ENCODE measurements around the gene KIF1B. TPM values are rescaled to one million over a fixed set of nuclear protein-coding genes. Genes with fewer than 3 reads are reported as not detected.
"Not testable (repeated sequence)": the region's sequence is repeated elsewhere in the genome, so short reads cannot be mapped to it uniquely, and the experiment has no call there.

KIF1B gene
- polyA plus RNA-seq, 4 donors, result 39.2 to 51.4 (median 42.2) TPM

DNA sequence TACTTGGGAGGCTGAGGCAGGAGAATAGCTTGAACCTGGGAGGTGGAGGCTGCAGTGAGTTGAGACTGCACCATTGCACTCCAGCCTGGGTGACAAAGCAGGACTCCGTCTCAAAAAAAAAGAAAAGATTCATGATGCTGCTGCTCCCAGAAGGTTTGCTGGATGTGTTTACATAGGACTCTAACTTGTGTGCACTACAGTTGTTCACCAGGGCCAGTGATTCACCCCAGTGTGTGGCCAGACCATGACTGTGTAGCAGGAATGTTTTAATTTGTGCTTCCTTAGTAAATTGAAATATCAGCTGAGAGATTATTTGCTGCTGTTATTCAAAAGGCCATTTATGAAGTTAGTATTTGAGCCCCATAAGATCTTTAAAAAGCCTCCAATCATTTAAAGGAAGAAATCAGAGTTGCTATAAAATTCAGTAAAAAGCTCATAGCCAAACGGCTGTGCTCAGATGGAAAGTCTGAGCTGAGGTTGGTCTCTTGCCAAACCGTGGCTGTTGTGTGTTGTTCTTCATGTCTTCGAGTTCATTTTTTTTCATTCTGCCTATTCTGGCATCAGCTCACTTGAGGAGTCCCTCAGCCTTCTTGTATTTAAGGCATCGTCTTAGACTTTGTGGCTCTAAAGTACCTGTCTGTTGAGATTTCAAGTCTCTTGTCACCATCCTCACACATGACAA is 170.4 kb downstream of the KIF1B start:
- no peak for DNase-seq (ENCODE audit: low read depth in 4 of 4, low spot score in 2 of 4)

DNA sequence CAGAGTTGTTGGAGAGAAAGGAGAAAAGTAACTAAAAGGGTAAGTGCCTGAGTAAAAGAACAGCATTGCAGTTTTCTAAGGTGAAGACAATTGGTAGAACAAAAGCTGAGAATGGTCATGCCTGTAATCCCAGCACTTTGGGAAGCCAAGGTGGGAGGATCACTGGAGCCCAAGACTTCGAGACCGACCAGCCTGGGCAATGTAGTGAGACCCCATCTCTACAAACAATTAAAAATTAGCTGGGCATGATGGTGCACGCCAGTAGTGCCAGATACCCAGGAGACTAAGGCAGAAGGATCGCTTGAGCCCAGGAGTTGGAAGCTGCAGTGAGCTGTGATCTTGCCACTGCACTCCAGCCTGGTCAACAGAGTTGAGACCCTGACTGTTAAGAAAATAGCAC is 173.3 kb downstream of the KIF1B start:
- no peak for DNase-seq (ENCODE audit: low read depth in 4 of 4, low spot score in 2 of 4)

DNA sequence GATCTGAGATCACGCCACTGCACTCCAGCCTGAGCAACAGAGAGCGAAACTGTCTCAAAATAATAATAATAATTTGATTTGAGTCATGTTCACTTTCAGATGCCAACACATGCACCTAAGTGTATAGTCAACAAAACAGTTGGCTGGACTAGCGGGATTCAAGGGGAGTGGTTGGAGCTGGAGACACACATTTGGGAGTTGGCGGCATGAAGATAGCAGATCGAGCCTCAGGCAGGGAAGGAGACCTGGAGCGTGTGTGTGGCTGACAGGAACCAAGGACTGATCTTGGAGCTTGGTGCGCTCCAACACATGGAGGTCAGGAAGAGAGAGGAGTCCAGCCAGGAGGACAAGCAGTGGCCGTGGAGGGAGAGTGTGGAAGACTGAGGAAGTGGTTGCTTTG is 173.8 kb downstream of the KIF1B start:
- no peak for DNase-seq (ENCODE audit: low read depth in 4 of 4, low spot score in 2 of 4)

DNA sequence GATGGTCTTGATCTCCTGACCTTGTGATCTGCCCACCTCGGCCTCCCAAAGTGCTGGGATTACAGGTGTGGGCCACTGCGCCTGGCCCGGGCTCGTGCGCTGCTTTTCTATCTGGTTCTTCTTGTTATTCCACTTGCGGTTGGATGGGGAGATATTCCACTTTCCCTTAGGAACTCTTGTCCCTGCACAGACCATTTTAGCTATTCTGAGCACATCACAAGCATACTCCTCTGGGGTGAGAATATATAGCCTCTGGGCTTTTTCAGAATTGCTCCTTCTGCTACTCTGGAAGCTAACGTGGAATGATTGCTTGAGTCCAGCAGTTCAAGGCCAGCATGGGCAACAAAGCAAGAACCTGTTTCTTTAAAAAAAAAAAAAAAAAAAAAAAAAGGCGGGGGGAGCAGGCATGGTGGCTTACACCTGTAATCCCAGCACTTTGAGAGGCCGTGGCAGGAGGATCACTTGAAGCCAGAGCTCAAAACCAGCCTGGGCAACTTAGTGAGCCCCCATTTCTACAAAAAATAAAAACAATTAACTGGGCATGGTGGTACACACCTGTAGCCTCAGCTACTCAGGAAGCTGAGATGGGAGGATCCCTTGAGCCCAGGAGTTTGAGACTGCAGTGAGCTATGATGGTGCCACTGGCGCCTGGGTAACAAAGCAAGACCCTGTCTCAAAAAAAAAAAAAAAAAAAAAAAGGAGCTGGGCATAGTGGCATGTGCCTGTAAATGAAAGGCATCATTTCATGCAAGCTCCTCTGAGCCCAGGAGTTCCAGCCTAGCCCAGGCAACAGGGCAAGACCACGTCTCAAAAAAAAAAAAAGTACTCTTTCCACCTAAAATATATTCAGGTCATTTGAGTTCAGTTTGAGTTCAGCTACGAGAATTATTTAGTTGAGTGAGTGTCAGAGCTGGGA is 176.6 kb downstream of the KIF1B start:
- no peak for DNase-seq (ENCODE audit: low read depth in 4 of 4, low spot score in 2 of 4)

DNA sequence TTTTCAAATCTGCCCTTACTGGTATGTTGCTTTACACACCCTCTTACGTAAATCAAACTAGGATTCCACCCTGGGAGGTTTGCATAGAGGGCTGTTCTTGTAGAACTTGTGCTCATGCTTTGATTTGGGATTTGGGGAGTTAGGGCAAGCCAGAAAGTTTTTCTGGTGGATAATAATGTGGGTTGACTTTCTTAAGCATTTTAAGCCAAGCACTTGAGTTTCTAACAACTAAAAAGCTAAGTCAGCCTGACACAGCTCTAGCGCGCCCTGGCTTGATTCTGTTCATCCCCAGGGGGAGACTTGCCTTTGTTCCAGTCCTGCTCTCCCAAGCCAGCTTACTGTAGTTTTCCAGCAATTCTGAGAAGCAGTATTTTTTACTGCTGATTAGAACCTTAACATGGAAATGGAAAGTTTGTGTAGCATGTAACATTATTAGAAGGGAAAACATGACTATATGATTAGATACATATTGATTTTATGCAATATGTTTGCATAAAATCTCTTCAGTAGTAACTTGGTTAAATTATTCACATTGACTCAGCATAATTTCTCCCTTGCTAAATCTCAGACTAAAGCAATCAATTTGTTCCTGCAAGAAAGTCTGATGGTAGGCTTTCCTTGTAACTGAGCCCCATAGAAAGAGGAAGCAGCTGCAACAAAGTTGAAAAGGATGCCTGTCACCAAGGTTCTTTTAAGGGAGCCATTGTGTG is 177.5 kb downstream of the KIF1B start:
- peak in 3 of 4 donors; percentile 19 to 24 (median 21) for DNase-seq (ENCODE audit: low read depth in 4 of 4, low spot score in 2 of 4)

DNA sequence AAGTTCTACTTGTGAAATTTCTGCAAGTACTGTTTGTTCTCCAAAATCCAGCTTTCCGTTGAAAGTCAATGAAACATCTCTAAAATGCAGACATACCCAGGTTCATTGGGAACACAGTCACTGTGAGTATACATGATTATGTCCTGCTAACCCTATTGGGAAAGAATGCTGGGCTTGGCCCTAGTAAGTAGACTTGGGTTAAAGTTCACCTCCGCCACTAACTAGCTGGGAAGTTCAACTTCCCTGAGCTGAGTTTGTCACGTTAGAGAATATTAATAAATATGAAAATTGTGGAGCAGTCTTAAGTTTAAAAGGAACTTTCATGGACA is 178.0 kb downstream of the KIF1B start:
- no peak for DNase-seq (ENCODE audit: low read depth in 4 of 4, low spot score in 2 of 4)

DNA sequence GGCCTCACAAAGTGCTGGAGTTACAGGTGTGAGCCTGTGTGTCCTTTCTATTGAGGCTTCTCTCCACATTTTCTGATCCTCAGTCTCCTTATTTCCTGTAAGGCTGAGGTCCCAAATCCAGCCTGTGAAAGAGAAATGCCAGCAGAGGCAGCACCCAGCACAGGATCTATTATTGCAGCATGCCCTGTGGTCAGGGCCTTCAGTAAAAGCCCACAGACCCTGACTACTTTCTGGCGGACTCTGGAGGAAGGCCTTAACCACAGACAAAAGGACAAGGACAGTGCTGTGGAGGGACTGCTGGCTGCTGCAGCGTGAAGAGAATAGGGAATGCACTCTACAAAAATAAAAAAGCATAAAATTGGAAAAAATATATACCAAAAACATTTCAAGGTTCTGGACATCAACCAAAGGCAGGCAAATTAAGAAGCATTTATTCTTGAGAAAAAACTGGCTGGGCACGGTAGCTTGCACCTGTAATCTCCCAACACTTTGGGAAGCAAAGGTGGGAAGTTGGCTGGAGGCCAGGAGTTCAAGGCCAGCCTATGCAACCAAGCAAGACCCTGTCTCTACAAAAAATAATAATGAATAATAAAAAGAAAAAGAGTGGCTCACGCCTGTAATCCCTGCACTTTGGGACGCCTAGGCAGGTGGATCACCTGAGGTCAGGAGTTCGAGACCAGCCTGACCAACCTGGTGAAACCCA is 179.1 kb downstream of the KIF1B start:
- no peak for DNase-seq (ENCODE audit: low read depth in 4 of 4, low spot score in 2 of 4)

DNA sequence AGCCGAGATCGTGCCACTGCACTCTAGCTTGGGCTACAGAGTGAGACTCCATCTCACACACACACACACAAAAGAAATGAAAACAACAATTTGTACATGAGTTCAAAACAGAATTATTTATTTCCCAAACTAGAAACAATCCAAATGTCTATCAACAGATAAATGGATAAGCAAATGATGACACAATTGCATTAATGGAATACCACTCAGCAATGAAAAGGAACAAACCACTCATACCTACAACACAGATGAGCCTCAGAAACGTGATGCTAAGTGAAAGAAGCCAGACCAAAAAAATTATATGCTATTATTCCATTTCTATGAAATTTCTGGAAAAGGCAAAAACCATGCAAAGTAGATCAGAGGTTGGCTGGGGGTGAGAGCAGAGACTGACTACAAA is 186.5 kb downstream of the KIF1B start:
- DNase-seq (ENCODE audit: low read depth in 4 of 4, low spot score in 2 of 4), result no peak

DNA sequence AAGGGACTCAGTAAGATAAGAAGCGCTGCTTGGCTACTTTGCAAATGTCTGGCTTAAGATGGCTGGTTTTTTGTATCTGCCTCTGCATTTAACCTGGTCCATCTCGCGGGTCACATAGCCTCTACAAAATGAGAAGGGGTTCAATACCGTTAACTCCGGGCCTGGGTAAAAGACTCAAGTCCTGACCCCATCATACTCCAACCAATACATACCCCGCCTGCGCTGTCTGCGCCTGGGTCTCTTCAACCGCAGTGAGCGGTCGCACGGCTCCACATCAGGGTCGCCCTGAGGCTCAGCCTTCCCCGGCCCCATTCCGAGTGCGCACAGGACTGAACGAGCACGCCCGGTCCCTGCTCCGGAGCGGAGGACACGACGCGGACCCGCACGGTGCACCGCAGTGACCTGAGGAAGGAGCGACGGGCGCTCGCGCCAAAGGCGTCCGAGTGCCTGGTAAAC is 187.9 kb downstream of the KIF1B start:
- no peak for DNase-seq (ENCODE audit: low read depth in 4 of 4, low spot score in 2 of 4)

DNA sequence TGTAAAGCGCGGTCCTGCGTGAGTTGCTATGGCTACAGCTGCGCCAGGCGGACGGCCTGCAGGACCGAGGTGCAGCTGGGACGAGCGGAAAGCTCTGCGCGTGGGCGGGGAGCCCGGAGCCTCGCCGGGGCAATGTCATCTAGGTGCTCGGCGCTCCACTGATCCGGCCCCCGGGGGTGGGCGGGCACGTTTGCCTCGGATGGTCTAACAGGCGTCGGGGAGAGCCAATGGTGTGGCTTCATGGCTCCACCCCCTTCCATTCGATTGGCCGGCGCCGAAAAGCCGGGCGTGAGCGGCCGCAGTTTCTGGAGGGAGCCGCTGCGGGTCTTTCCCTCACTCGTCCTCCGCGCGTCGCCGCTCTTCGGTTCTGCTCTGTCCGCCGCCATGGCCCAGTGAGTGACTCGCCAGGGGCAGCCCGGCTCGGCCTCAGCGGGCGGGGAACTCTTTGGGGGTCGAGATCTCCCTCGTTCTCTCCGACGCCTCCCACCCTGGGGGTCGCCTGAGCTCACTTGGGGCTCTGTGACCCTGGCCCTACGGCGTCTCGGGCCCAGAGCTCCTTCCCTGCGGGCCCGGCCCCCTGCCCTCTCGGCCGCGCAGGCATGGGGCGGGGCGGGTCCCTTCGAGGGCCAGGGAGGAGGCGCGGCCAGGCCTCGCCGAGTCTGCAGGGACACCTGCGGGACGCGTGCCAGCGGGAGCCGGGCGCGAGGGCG is 188.5 kb downstream of the KIF1B start, which contains the start of gene PGD:
TSS of gene PGD (plus strand) at position 331 of the 710 bp plus-strand sequence. CDS start at position 385, 54 bp downstream.
- peak; percentile 86 to 96 (median 91) for DNase-seq (ENCODE audit: low read depth in 4 of 4, low spot score in 2 of 4)

DNA sequence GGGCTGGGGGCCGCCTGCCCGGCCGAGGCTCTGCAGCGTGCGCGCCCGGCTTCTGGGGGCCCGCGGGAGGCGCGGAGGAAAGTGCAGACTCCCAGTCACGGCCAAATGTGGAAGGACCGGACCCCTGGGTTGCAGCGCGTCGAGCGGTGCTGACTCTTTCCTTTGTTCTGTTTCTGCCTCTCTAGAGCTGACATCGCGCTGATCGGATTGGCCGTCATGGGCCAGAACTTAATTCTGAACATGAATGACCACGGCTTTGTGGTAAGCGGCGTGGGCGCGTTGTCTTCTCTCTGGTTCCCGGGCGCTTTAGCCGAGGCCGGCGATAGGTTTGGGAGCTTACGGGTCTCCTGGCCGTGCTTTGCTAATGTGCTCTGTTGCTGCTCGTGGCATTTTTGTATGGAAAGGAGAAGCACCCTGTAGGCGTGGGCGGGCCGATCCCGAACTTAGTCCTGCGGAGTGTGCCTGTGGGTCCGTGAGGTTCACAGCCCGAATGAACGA is 189.1 kb downstream of the KIF1B start:
- DNase-seq (ENCODE audit: low read depth in 4 of 4, low spot score in 2 of 4), result peak in 2 of 4 donors; percentile 7 to 14

DNA sequence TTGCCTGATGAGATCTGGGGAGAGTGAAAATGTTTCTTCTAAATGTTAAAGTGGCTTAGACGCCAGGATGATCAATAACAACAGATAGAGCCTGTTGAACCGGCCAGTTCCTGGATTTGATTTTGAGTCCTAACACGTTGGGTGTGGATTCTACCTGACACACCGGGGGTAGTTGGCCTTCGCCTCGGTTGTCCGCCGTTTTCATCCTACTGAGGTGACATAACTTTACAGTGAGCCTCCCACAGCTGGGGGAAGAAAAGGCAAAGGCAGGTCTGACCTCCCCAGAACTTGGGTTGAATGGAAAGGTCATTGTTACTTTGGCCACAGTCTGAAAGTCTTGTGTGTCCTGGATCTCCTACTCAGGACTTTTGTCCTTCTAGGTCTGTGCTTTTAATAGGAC is 189.6 kb downstream of the KIF1B start:
- no peak for DNase-seq (ENCODE audit: low read depth in 4 of 4, low spot score in 2 of 4)

DNA sequence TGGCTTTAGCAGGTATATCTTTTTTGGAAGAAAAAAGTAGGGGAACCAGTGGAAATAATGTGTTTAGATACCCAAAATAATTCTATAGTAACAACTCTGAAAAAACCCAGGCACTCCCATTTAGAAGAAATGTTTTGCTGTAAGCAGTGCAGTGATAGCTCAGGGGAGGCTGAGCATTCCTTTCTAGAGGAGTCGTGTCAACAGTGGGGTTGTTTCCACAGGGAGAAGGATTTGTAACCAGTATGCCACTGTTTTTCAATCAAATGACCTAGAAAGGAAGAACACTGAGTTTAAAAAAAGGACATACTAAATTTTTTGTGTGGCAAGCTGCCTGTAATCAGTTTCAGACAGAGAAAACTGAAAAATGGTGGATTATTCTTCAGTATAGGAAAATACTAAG is 190.9 kb downstream of the KIF1B start:
- no peak for DNase-seq (ENCODE audit: low read depth in 4 of 4, low spot score in 2 of 4)

DNA sequence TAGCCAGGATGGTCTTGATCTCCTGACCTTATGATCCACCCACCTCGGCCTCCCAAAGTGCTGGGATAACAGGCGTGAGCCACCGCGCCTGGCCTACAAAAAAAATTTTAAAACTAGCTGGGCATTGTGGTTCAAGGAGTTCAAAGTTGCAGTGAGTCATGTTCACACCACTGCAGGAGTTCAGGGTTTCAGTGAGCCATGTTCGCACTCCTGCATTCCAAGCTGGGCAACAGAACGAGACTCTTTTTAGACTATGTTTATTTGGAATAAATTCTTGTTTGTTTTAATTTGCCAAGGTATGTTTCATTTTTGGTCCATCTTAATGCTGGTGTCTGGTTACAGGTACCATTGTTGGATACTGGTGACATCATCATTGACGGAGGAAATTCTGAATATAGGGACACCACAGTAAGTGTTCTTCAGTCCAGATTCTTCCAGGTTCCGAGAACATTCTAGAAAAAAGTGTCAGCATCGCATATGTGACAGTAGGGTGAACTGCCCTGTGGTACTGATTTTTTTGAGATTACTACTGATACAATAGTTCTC is 192.4 kb downstream of the KIF1B start:
- DNase-seq (ENCODE audit: low read depth in 4 of 4, low spot score in 2 of 4), result no peak

DNA sequence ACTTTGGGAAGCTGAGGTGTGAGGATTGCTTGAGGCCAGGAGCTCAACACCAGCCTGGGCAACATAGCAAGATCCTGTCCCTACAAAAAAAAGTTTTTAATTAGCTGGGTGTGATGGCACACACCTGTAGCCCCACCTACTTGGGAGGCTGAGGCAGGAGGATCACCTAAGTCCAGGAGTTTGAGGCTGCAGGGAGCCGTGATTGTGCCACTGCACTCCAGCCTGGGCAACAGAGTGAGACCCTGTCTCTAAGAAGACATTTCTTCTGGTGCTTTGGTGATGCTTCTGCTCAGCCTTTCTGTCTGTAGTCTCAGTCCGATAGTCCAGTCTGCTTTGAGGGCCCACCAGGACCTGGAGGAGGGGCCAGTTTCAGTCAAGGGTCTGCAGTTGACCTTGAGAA is 196.8 kb downstream of the KIF1B start:
- DNase-seq (ENCODE audit: low read depth in 4 of 4, low spot score in 2 of 4), result no peak

DNA sequence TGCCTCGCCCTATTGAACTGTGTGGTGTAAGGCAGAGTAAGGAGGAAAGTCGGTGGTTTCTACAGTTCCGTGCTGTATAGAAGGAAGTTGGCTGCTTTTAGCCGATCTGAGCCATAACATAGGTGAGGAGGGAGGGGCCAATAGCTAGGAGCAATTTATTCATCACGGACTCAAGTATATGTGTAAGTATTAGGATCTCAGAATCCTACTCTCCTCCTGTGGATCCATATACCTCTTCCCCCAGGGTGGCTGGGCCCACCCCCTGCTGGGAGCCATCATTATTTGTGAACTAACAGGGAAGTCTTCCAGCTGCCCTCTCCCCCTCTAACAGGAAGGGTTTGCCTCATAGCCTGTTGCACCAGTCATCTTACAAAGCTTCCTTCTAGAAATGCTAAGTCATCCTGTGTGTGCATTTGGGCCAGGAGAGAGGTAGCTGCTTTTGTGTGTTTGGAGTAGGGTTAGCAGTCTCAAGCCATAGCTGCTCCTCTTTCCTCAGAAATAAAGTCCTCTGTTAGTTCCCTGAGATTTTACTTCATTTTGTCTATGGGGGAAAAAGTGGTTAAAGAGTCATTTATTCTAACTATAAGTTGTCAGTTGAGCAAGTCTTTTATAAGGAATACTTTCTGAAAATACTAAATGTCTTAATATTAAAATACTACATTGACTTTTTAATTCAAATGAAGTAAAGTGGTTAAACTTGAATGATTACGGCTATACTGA is 205.0 kb downstream of the KIF1B start:
- no peak for DNase-seq (ENCODE audit: low read depth in 4 of 4, low spot score in 2 of 4)

DNA sequence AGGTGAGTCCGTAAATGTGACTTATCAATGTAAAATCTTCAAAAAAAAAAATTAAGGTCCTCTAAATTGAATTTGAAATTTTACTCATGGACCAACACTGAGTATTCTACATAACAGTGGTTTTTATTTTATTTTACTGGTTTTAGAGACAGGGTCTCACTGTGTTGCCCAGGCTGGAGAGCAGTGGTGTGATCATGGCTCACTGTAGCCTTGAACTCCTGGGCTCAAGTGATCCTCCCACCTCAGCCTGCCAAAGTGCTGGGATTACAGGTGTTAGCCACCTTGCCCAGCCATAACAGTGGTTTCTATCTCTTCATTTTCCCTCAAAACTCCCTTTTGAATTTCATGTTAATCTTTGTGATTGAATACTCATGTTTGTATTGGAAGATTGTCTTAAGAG is 205.6 kb downstream of the KIF1B start:
- not testable (repeated sequence) for DNase-seq (ENCODE audit: low read depth in 4 of 4, low spot score in 2 of 4)

DNA sequence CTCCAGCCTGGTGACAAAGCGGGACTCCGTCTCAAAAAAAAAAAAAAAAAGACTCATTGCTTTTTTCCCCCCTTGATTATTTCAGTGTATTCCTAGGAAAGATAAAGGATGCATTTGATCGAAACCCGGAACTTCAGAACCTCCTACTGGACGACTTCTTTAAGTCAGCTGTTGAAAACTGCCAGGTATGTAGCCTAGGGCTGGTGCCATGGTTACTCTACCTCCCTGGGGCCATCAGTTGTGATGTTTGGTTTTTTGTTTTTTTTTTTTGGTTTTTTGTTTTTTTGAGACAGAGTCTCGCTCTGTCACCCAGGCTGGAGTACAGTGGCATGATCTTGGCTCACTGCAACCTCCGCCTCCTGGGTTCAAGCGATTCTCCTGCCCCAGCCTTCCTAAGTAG is 208.4 kb downstream of the KIF1B start:
- DNase-seq (ENCODE audit: low read depth in 4 of 4, low spot score in 2 of 4), result not testable (repeated sequence)

DNA sequence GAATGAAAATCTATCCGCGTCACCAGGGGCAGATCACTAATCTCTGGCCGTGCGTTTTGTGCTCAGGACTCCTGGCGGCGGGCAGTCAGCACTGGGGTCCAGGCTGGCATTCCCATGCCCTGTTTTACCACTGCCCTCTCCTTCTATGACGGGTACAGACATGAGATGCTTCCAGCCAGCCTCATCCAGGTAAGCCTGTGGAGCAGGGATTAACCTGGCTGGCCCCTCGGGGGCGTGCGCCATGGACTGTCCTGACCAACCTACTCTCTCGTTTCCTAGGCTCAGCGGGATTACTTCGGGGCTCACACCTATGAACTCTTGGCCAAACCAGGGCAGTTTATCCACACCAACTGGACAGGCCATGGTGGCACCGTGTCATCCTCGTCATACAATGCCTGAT is 209.0 kb downstream of the KIF1B start:
- no peak for DNase-seq (ENCODE audit: low read depth in 4 of 4, low spot score in 2 of 4)

Measured in left renal cortex interstitium (tissue), 4 donors.